Astrocyte of the cerebellum (primary cell): ENCODE measurements around the gene SENP7.

Experiments
- DNase-seq: peaks from one replicate; pipeline ENCODE4 v3.0.0-alpha.2; 2011; ENCODE audit warnings: low read depth
- H3K4me3 ChIP-seq: 2 replicates; pipeline ENCODE4 v1.5.1; 2011; ENCODE audit warnings: mild to moderate bottlenecking, low read depth, low read length, moderate library complexity
- CTCF ChIP-seq: IDR thresholded peaks from 2 replicates; pipeline ENCODE4 v1.5.1; 2012; ENCODE audit warnings: low read length, low read depth, moderate library complexity, mild to moderate bottlenecking; ENCODE audit errors: missing control alignments
- in situ Hi-C: cut with HindIII; loops from 2 replicates; pipeline ENCODE4 v1.10.0; 2017; ENCODE audit warnings: low sequenced_read_pairs

SENP7 gene

GRCh38 chr3:101433652-101434051, 79.4 kb downstream of the SENP7 start:
- in situ Hi-C loops: no loop called here
- no peak for DNase-seq
- H3K4me3 ChIP-seq: no peak overlapping the region
- no peak for TF ChIP-seq CTCF

GRCh38 chr3:101423984-101424888, 88.8 kb downstream of the SENP7 start:
- H3K4me3 ChIP-seq: no peak overlapping the region
- TF ChIP-seq CTCF: no peak
- DNase-seq: no peak
- in situ Hi-C loops: no loop called here

- no peak for TF ChIP-seq CTCF
- H3K4me3 ChIP-seq: no peak overlapping the region
- in situ Hi-C loops: no loop called here
- no peak for DNase-seq
These were observed 94.2 kb downstream of the SENP7 start for GRCh38 chr3:101418851-101419250.

GRCh38 chr3:101414121-101414520, 98.9 kb downstream of the SENP7 start:
- DNase-seq: no peak
- in situ Hi-C loops: no loop called here
- no peak for TF ChIP-seq CTCF
- H3K4me3 ChIP-seq: no peak overlapping the region

- no peak overlapping the region for H3K4me3 ChIP-seq
- TF ChIP-seq CTCF: no peak
- no peak for DNase-seq
- in situ Hi-C loops: no loop called here
These were observed 99.4 kb downstream of the SENP7 start for GRCh38 chr3:101413656-101414055.

- no peak for DNase-seq
- H3K4me3 ChIP-seq: no peak overlapping the region
- in situ Hi-C loops: no loop called here
- TF ChIP-seq CTCF: no peak
These were observed 121.5 kb downstream of the SENP7 start for GRCh38 chr3:101391413-101391950.
